K562 (cell line): ENCODE measurements around the gene CEACAM18. TPM values are rescaled to one million over a fixed set of nuclear protein-coding genes. Genes with fewer than 3 reads are reported as not detected.
A peak's percentile ranks its signal among the peaks of the same experiment; 100 is the strongest.

Source experiments
- BHLHE40 ChIP-seq: IDR thresholded peaks from 2 replicates; pipeline ENCODE4 v1.6.1; 2011; ENCODE audit warnings: low read length, improper control_type of control experiment
- CBX3 ChIP-seq, 2 experiments: IDR thresholded peaks; 1 replicate in 1 of 2; 2 replicates in 1 of 2; pipeline ENCODE4 v1.6.1; 2012; ENCODE audit warnings: inconsistent platforms in 2 of 2, low read length in 2 of 2, borderline replicate concordance in 1 of 2, control low read depth in 1 of 2
- EHMT2 ChIP-seq: fragments of 450-650 bp; IDR thresholded peaks from 2 replicates; pipeline ENCODE4 v1.6.1; 2018; ENCODE audit warnings: antibody characterized with exemption
- EP400 ChIP-seq: fragments of 450-650 bp; IDR thresholded peaks from 2 replicates; pipeline ENCODE4 v1.6.1; 2017; ENCODE audit warnings: antibody characterized with exemption, mild to moderate bottlenecking, moderate library complexity
- ETV6 ChIP-seq, 3 experiments: fragments of 150-350 bp in 1 of 3; sonication (generic) in 1 of 3; formaldehyde crosslinking in 1 of 3; IDR thresholded peaks; 2 replicates each; pipeline versions ENCODE4 v1.6.1 to v1.8.0; 2014 to 2022; ENCODE audit warnings: borderline replicate concordance in 2 of 3, low read depth in 2 of 3, antibody characterized with exemption in 1 of 3, low read length in 1 of 3, mild to moderate bottlenecking in 1 of 3, missing genetic modification reagents in 1 of 3
- MTF1 ChIP-seq: fragments of 250-450 bp; sonication (Bioruptor Pico); IDR thresholded peaks from 2 replicates; pipeline ENCODE4 v1.9.0; 2021; ENCODE audit warnings: moderate library complexity, mild to moderate bottlenecking, inconsistent platforms, borderline replicate concordance
- SMAD3 ChIP-seq: fragments of 450-650 bp; formaldehyde crosslinking; conservative IDR thresholded peaks from 2 replicates; pipeline ENCODE4 v1.4.0; 2020; ENCODE audit warnings: mild to moderate bottlenecking
- SMAD4 ChIP-seq: fragments of 250-450 bp; sonication (Bioruptor Pico); conservative IDR thresholded peaks from 2 replicates; pipeline ENCODE4 v1.8.0; 2021; ENCODE audit warnings: inconsistent platforms, mild to moderate bottlenecking, moderate library complexity
- SP1 ChIP-seq: sonication (generic); formaldehyde crosslinking; IDR thresholded peaks from 2 replicates; pipeline ENCODE4 v1.8.1; 2022; ENCODE audit warnings: mild to moderate bottlenecking, missing genetic modification reagents
- STAT5A ChIP-seq: IDR thresholded peaks from 2 replicates; pipeline ENCODE4 v1.6.1; 2012; ENCODE audit warnings: low read length, inconsistent platforms, borderline replicate concordance
- ZBTB5 ChIP-seq: fragments of 450-650 bp; IDR thresholded peaks from 2 replicates; pipeline ENCODE4 v1.6.1; 2017; ENCODE audit warnings: antibody characterized with exemption
- ZNF174 ChIP-seq: fragments of 250-450 bp; sonication (Bioruptor Pico); IDR thresholded peaks from 2 replicates; pipeline ENCODE4 v1.4.0; 2020; ENCODE audit warnings: mild to moderate bottlenecking
- ZNF318 ChIP-seq, 2 experiments: fragments of 450-650 bp; IDR thresholded peaks; 2 replicates each; pipeline ENCODE4 v1.6.1; 2016; ENCODE audit warnings: mild to moderate bottlenecking in 2 of 2, borderline replicate concordance in 1 of 2, low read depth in 1 of 2, moderate library complexity in 1 of 2
- ZNF512 ChIP-seq: IDR thresholded peaks from 2 replicates; pipeline ENCODE4 v1.6.1; 2016; ENCODE audit warnings: missing genetic modification characterization, missing compliant biosample characterization
- polyA plus RNA-seq, 8 experiments: library from polyadenylated mRNA; depleted of rRNA in 4 of 8; stranded (reverse) in 5 of 8; unstranded in 3 of 8; fragments of >200 nt; fragmentation: Nextera tagmentation in 2 of 8; fragmentation: Illumina TruSeq in 1 of 8; extraction: Ambion mirVana in 2 of 8; extraction: Trizol in 1 of 8; gene quantifications; 2 replicates each; pipeline versions ENCODE4 v1.2.1 to v1.2.3, GENCODE V29; 2011 to 2014; ENCODE audit warnings: inconsistent platforms in 1 of 8, missing spikeins in 1 of 8
- total RNA-seq, 7 experiments: library from RNA; depleted of rRNA in 6 of 7; stranded (reverse); fragments of >200 nt in 6 of 7; fragmentation: Illumina TruSeq in 2 of 7; extraction: Trizol in 2 of 7; gene quantifications; 2 replicates each; pipeline versions ENCODE4 v1.2.1 to v1.2.3, GENCODE V29; 2011 to 2021; ENCODE audit warnings: low replicate concordance in 1 of 7

Gene CEACAM18
- total and polyA plus RNA-seq, 9 of the 15 experiments (the other 6 are each of a cell fraction or from before 2014, with no cell fraction given): 0.08 to 0.24 (median 0.15) TPM; not detected in 3

GRCh38 chr19:51514866-51515481, 36.6 kb downstream of the CEACAM18 start (continued):
- TF ChIP-seq ETV6 (IDR thresholded peaks at IDR 0.05; ENCODE audit: borderline replicate concordance in 1 of 2, low read depth in 2 of 2, low read length in 1 of 2) (no peak), ETV6 (CRISPR knock-in tag; IDR thresholded peaks at IDR 0.05; ENCODE audit: borderline replicate concordance) (no peak), CBX3 (IDR thresholded peaks at IDR 0.05; ENCODE audit: borderline replicate concordance in 1 of 2, low read length in 2 of 2) (peak in 1 of 2 experiments; percentile 61; a peak in 1 of 3 replicates), ZNF174 (CRISPR knock-in tag) (no peak), EHMT2 (peak; percentile 85; the same call in 1 of the 2 replicates), MTF1 (CRISPR knock-in tag) (no peak), STAT5A (0 out of 2 replicates have a peak, but pooled peaks have one; percentile 2), ZBTB5 (no peak), SMAD4 (CRISPR knock-in tag) (peak; percentile 52; the same call in 1 of the 2 replicates), ZNF318 (IDR thresholded peaks at IDR 0.05; ENCODE audit: borderline replicate concordance in 1 of 2, low read depth in 1 of 2) (no peak), BHLHE40 (no peak), ZNF512 (tag) (peak; percentile 58; the same call in 1 of the 2 replicates), EP400 (peak; percentile 24), SP1 (CRISPR knock-in tag) (peak; percentile 29; the same call in 1 of the 2 replicates), SMAD3 (0 out of 2 replicates have a peak, but pooled peaks have one; percentile 12)
